ENCODE results near the gene PHLDA3.
A peak's percentile ranks its signal among the peaks of the same experiment; 100 is the strongest.

PHLDA3 gene

DNA sequence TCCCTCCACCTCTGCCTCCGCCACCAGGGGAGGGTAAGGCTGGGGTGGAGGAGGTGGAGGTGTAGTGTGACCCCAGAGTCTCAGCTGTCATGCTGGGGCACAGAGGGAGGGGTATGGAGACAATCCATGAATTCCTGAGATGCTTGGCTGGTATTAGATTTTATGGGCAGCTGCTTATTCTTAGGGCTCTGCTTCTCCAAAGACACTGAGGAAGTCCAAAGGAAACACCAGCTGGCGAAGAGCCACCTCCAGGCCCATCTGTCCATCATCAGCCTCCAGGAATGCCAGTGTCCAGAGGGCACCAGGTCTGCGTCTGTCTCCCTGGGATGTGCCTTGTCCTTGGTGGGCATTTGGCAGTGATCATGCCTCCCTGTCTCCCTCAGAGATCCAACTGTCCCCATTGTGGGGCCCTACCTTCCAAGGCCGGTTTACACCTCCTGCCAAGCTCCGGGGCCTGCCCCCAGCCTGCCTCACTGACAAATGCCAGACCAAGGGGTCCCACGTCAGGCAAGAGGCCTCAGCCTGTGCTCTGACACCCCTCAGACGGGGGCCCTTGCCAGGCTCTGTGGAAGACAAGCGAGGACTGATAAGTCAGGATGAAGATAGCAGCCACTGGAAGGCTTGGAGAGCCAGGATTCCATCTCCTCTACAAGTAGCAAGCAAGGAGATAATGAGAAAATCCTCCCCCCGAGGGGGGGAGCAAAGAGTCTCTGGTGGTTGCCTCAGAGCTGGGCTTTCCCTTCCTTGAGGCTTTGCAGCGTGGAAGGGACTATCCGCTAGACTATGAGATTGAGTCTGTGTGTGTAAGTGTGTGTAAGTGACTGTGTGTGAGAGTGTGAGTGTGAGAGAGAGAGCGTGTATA is 49.0 kb downstream of the PHLDA3 start:
- Histone ChIP-seq H3K27ac (ENCODE audit: poor library complexity, severe bottlenecking) (no peak overlapping the region), H3K9me3 (ENCODE audit: severe bottlenecking) (no peaks in the 10 kb centered on the region), H3K36me3 (ENCODE audit: low read depth) (no peaks in the 10 kb centered on the region), H3K27me3 (ENCODE audit: insufficient read depth, poor library complexity, severe bottlenecking) (no peaks in the 10 kb centered on the region), H3K4me3 (ENCODE audit: severe bottlenecking) (no peak overlapping the region), H3K4me1 (ENCODE audit: insufficient read depth, poor library complexity, severe bottlenecking) (no peaks in the 10 kb centered on the region)
- TF ChIP-seq, protein P1, sequence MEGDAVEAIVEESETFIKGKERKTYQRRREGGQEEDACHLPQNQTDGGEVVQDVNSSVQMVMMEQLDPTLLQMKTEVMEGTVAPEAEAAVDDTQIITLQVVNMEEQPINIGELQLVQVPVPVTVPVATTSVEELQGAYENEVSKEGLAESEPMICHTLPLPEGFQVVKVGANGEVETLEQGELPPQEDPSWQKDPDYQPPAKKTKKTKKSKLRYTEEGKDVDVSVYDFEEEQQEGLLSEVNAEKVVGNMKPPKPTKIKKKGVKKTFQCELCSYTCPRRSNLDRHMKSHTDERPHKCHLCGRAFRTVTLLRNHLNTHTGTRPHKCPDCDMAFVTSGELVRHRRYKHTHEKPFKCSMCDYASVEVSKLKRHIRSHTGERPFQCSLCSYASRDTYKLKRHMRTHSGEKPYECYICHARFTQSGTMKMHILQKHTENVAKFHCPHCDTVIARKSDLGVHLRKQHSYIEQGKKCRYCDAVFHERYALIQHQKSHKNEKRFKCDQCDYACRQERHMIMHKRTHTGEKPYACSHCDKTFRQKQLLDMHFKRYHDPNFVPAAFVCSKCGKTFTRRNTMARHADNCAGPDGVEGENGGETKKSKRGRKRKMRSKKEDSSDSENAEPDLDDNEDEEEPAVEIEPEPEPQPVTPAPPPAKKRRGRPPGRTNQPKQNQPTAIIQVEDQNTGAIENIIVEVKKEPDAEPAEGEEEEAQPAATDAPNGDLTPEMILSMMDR (IDR thresholded peaks at IDR 0.05; ENCODE audit: poor library complexity, severe bottlenecking), result no peak
- DNase-seq (ENCODE audit: low spot score) (no peak), ATAC-seq (ENCODE audit: low read depth) (0 out of 3 replicates have a peak, but pooled peaks have one; percentile 10)

GRCh38 chr1:201419256-201419655 is 49.7 kb downstream of the PHLDA3 start:
- H3K27ac ChIP-seq (ENCODE audit: poor library complexity, severe bottlenecking), result no peak overlapping the region
- no peak for ATAC-seq (ENCODE audit: low read depth)

DNA sequence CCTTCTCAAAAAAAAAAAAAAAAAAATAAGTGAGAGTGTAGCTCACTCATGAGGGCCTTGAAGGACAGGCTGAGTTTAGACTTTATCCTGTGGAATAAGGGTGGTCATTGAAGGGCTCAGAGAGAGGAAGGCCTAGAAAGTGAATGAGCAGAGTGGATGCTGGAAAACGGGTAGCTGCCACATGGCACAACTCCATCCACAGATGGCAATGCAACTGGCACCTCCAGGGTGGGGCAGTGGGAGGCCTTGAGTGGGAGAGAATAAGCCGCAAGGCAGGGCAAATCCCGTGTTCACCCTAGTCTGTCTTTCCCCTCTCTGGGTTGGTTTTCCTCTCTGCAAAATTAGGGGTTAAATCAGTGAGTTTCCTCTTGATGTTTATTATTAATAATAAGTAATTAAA is 50.5 kb downstream of the PHLDA3 start:
- Histone ChIP-seq H3K27ac (ENCODE audit: poor library complexity, severe bottlenecking) (no peak overlapping the region), H3K4me1 (ENCODE audit: insufficient read depth, poor library complexity, severe bottlenecking) (no peaks in the 10 kb centered on the region), H3K9me3 (ENCODE audit: severe bottlenecking) (no peaks in the 10 kb centered on the region), H3K4me3 (ENCODE audit: severe bottlenecking) (no peak overlapping the region), H3K36me3 (ENCODE audit: low read depth) (no peaks in the 10 kb centered on the region), H3K27me3 (ENCODE audit: insufficient read depth, poor library complexity, severe bottlenecking) (no peaks in the 10 kb centered on the region)
- TF ChIP-seq, protein P1 (IDR thresholded peaks at IDR 0.05; ENCODE audit: poor library complexity, severe bottlenecking), result no peak
- ATAC-seq (ENCODE audit: low read depth) (no peak), DNase-seq (ENCODE audit: low spot score) (no peak)

More at GRCh38 chr1:201419256-201419655, 49.7 kb downstream of the PHLDA3 start:
- Histone ChIP-seq H3K36me3 (ENCODE audit: low read depth) (no peaks in the 10 kb centered on the region), H3K4me1 (ENCODE audit: insufficient read depth, poor library complexity, severe bottlenecking) (no peaks in the 10 kb centered on the region), H3K4me3 (ENCODE audit: severe bottlenecking) (no peak overlapping the region), H3K9me3 (ENCODE audit: severe bottlenecking) (no peaks in the 10 kb centered on the region), H3K27me3 (ENCODE audit: insufficient read depth, poor library complexity, severe bottlenecking) (no peaks in the 10 kb centered on the region)
- TF ChIP-seq, protein P1 (IDR thresholded peaks at IDR 0.05; ENCODE audit: poor library complexity, severe bottlenecking), result no peak
- no peak for DNase-seq (ENCODE audit: low spot score)

All from RWPE2 (cell line).